ENCODE measurements around the gene ITK. TPM values are rescaled to one million over a fixed set of nuclear protein-coding genes. Genes with fewer than 3 reads are reported as not detected.

ITK gene
- 0.13 TPM for total RNA-seq
- long read RNA-seq, result 0 reads

DNA sequence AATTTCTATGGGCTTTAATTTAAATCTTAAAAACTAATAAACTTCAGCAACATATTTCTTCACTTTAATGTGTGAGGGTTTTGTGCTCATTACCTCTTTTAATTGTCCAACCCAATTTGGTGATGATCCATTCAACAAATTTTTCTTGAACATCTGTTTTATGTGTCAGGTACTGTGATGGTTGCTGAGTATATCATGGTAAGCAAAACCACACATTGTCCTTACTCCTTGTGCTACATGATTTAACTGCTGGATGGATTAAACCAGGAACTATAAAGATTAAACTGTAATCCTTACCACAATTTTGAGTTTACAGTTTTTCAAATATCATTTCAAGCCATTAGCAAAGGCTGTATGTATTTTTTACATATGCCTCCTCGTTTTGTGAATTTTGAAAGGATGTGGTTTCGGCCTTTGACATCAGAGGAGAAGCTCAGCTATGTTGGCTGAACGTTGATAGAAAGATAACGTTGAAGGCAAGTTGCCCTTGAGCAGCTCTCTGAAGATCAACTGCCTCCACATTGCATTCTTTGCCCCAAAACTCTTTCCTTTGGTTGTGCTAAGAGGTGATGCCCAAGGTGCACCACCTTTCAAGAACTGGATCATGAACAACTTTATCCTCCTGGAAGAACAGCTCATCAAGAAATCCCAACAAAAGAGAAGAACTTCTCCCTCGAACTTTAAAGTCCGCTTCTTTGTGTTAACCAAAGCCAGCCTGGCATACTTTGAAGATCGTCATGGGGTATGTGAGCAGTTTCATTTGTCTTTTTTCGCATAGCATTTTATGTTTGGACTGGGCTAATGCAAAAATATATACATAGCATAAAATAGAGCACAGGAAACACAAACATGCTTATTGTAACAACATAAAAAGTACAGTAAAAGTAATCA, at the start of gene ITK:
Gene ITK (plus strand): TSS at position 467 of the 891 bp plus-strand sequence. CDS start 138 bp downstream, at position 605.
- no peak for DNase-seq
- intact Hi-C loops (cut with DNase I), result no loop called here
- no peak for ATAC-seq (ENCODE audit: poor library complexity)

- ATAC-seq (ENCODE audit: poor library complexity) (peak; percentile 62), DNase-seq (no peak)
- intact Hi-C loops (cut with DNase I), result loop anchor here (10.0 kb wide), 1 partner anchor 306 kb away; no protein-coding TSS in a partner anchor
These were observed 49.7 kb upstream of the ITK start for GRCh38 chr5:157130925-157131324.

DNA sequence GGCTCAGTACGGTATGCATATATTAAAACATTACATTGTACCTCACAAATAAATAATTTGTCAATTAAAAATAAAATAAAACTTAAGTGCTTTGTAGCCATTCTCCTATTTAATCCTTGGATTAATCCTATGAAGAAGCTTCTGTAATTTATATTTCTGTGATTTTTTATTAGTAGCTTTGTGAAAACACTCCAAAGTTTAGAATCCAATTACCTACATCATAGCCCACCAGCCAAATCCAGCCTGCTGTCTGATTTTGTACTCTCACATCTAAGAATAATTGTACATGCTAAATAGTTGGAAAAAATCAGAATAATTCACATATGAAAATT, 48.4 kb upstream of the ITK start:
- intact Hi-C loops (cut with DNase I), result loop anchor here (10.0 kb wide), 1 partner anchor 307 kb away; no protein-coding TSS in a partner anchor
- no peak for DNase-seq
- ATAC-seq (ENCODE audit: poor library complexity), result no peak

GRCh38 chr5:157137691-157138090, 42.9 kb upstream of the ITK start:
- intact Hi-C loops (cut with DNase I), result loop anchor here (10.0 kb wide), 1 partner anchor 313 kb away; no protein-coding TSS in a partner anchor
- DNase-seq (no peak), ATAC-seq (ENCODE audit: poor library complexity) (no peak)

GRCh38 chr5:157142317-157143126, 38.1 kb upstream of the ITK start, which contains the start of gene MED7:
MED7 (minus strand) TSS chr5:157142865; CDS start chr5:157139431, 3,434 bp downstream.
- intact Hi-C loops (cut with DNase I), result no loop called here

DNA sequence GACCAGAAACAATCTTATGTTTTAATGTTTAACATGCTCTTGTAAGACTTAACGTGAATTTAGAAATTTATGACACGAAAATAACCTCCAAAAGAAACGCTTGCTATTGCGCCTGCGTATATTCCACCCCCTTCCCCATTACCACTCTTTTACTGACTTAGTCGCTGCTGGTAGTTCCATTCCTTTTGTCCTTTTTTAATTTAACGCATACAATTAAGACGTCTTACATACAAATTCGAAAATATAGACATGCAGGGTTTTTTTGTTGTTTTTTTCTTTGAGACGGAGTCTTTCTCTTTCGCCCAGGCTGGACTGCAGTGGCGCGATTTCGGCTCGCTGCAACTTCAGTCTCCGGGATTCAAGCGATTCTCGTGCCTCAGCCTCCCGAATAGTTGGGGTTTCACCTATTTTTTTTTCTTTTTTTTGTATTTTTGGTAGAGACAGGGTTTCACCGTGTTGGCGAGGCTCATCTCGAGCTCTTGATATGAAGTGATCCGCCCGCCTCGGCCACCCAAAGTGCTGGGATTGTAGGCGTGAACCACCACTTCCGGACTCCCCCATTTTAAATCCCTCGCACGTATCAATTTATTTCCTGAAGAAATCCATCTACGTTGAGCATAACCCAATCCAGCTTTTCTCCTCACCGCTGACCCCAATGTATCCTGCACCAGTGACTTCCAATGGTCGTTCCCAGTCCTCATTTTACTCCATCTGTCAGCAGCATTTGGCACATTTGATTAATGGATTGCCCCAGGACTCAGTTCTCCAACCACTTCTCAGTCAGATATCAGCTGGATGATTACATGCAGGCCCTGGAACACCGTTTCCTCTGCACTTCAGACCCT, 37.3 kb upstream of the ITK start:
- ATAC-seq (ENCODE audit: poor library complexity), result peak; percentile 78
- intact Hi-C loops (cut with DNase I), result no loop called here
- DNase-seq, result peak; percentile 78

More at GRCh38 chr5:157142317-157143126, 38.1 kb upstream of the ITK start, which contains the start of gene MED7:
- DNase-seq (peak; percentile 93), ATAC-seq (ENCODE audit: poor library complexity) (peak; percentile 98)

DNA sequence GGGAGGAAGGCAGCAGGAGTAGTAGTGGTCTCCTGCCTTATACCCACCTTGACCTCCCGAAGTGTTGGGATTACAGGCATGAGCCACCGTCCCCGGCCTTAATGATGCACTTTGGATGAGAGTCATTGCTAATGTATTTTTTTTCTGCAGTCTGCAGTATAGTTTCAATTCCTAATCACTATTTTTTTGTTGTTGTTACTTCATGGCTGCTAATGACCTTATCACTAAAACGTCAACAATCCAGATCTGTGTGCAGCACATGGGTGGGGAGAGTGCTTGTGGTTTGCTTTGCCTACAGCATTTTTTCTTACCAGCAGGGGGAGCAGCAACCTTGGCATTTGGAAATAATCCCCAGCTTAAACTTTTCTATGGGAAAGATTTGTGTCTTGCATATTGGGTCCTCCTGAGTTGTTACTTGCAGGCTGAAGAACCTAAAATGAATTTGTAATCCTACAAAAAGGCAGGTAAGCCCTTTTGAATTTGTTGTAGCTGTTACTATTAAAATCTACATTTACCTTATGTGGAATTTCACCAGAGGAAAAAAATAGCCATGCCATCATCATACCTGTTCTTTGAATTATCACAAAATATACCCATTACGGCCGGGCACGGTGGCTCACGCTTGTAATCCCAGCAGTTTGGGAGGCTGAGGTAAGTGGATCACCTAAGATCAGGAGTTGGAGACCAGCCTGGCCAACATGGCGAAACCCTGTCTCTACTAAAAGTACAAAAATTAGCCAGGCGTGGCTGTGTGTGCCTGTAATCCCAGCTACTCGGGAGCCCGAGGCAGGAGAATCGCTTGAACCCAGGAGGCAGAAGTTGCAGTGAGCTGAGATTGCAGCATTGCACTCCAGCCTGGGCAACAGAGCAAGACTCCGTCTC, 31.7 kb upstream of the ITK start:
- DNase-seq (no peak), ATAC-seq (ENCODE audit: poor library complexity) (peak; percentile 79)
- intact Hi-C loops (cut with DNase I), result no loop called here

GRCh38 chr5:157150995-157151394, 29.6 kb upstream of the ITK start:
- DNase-seq, result no peak
- no peak for ATAC-seq (ENCODE audit: poor library complexity)
- intact Hi-C loops (cut with DNase I), result loop anchor here (10.0 kb wide), 1 partner anchor 154 kb away; no protein-coding TSS in a partner anchor

DNA sequence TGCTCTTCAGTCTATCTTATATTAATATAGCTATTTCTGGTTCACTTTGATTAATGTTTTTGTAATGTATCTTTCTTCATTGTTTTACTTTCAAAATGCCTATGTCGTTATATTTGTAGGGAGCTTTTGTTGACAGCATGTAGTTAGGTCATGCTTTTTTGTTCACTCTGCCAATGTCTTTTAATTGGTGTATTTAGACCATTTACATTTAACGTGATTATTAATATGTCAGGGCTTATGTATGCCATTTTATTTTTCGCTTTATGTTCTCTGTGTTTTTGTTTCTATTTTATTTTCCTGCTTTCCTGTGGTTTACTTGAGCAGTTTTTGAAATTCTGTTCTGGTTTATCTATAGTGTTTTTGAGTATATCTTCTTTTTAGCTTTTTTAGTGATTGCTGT, 25.3 kb upstream of the ITK start:
- no peak for ATAC-seq (ENCODE audit: poor library complexity)
- no peak for DNase-seq
- intact Hi-C loops (cut with DNase I), result loop anchor here (10.0 kb wide), 1 partner anchor 150 kb away; no protein-coding TSS in a partner anchor

GRCh38 chr5:157157293-157157891, 23.2 kb upstream of the ITK start:
- intact Hi-C loops (cut with DNase I), result loop anchor here (10.0 kb wide), 1 partner anchor 147 kb away; no protein-coding TSS in a partner anchor
- DNase-seq (no peak), ATAC-seq (ENCODE audit: poor library complexity) (no peak)

GRCh38 chr5:157159209-157159751, 21.4 kb upstream of the ITK start:
- DNase-seq (no peak), ATAC-seq (ENCODE audit: poor library complexity) (no peak)
- intact Hi-C loops (cut with DNase I), result loop anchor here (10.0 kb wide), 1 partner anchor 146 kb away; no protein-coding TSS in a partner anchor

GRCh38 chr5:157160001-157160400, 20.6 kb upstream of the ITK start:
- DNase-seq (no peak), ATAC-seq (ENCODE audit: poor library complexity) (no peak)
- intact Hi-C loops (cut with DNase I), result no loop called here

GRCh38 chr5:157161996-157162395, 18.6 kb upstream of the ITK start:
- ATAC-seq (ENCODE audit: poor library complexity) (no peak), DNase-seq (no peak)
- intact Hi-C loops (cut with DNase I), result no loop called here

DNA sequence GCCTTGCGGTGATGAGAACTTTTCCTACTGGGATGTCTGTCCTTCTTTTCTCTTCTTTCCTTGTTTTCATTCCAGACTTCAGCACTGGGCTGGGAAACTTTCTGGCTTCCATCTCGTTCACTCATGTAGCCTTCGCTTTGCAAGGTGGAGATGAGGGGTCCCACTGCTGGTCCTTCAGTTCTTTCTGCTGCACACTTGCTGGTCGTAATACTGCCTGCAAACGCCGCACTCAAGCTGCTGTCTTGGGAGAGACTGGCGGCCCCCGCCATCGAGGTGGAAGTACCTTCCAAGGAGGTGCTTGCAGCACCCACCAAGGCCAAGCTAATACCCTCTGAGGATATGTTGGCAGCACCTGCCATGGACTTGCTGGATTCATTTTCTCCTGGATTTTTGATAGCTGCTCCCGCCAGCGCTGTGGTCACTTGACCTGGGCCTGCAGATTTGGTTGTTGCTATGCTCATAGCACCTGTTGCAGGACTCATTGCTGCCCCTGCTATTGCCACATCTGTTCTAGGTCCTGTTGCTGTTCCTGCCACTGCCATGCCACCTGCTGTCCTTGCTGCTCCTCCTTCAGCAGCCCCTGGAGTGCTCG, 17.6 kb upstream of the ITK start:
- intact Hi-C loops (cut with DNase I), result no loop called here
- DNase-seq (no peak), ATAC-seq (ENCODE audit: poor library complexity) (no peak)

DNA sequence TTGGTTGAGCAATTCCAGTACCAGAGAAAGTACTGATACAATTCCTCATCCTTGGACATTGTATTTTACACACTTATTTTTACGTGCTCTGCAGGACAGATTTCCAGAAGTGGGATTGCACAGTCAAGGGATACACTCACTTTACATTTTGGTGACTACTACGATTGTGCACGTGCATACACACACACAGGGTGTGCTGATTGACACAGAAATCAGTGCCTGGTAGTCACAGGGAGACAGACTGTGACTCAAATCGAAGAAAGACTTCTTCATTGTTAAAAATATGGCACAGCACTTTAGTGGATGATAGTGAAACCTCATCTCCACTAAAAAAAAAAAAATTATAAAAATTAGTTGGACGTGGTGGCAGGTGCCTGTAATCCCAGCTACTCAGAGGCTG, 16.1 kb upstream of the ITK start:
- DNase-seq (no peak), ATAC-seq (ENCODE audit: poor library complexity) (no peak)
- intact Hi-C loops (cut with DNase I), result no loop called here

GRCh38 chr5:157165261-157165660, 15.4 kb upstream of the ITK start:
- DNase-seq, result no peak
- ATAC-seq (ENCODE audit: poor library complexity), result no peak
- intact Hi-C loops (cut with DNase I), result no loop called here
